ENCODE measurements around the gene PLXNA4.

The PLXNA4 gene

DNA sequence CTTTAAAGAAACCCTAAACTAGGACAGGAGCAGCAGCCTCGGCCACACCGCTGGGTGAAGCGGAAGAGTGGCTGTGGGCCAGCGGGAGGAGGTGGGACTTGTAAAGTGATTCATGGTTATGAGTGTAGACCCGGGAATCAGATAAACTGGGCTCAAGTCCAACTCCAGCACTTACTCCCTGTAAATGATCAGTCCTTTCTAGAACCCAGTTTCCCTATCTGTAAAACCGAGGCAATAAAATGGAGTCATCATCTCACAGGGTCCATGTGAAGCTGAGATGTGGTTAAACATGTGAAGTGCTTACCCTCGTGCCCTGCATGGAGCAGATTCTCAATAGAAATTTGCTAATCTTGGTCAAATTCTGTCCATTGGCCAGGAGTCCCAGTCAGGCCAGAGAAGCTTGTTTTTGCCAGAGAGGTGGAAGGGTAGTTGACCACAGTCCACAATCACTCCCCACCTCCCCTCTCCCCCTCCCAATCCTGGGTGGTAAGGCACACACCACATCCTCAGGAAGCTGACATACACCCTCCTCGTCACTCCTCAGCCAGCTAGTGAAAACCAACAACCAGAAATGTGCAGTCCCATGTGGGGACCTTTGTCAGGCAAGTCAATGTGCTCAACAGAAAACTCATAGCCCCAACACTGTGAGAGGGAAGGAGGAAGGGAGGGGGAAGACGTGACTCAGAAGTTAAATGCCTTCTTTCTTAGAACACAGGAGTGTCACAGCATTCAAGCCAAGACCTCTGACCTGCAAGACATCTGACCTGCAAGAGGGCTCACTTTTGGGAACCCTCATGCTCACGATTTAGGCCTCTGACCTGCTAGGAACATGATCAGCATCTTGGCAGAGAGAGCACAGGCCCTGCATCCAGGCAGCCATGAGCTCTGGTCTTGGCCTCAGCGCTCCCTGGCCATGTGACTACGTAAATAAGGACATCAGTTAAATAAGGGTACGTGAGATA is 145.1 kb downstream of the PLXNA4 start:
- DNase-seq: no peak

DNA sequence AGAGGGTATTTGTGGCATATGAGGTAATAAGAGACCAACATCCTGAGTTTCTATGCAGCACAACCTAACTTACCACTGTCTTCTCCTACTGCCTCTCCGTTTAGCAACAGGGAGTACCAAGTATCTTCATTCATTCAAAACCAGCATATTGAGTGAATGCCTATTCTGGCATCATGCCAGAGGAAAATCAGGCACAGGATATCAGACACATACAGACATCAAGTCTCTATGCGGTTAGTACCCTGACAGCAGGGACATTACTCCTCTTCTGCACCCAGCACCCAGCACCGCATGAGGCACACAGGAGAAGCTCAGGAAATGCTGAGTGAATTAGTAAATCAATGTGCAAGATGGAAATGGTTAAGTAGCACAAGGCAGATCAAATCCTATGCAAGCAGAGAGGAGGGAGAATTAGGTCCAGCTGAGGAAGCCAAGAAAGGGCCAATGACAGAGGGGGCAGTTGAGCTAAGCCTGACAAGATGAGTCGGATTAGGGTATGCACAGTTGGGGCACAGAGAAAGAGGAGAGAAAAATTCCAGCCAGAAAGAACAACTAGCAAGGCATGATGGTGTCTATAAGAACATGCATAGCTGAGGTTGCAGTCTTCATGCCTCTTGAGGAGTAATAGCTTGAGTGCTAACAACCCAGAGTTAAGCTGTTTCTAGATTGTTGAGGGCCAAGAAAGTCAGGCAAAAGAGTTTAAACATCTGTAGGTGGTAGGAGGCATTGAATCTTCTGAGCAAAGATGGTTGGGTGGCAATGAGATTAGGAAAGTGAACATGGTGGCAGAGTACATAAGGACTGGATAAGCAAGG is 146.0 kb downstream of the PLXNA4 start:
- no peak for DNase-seq

DNA sequence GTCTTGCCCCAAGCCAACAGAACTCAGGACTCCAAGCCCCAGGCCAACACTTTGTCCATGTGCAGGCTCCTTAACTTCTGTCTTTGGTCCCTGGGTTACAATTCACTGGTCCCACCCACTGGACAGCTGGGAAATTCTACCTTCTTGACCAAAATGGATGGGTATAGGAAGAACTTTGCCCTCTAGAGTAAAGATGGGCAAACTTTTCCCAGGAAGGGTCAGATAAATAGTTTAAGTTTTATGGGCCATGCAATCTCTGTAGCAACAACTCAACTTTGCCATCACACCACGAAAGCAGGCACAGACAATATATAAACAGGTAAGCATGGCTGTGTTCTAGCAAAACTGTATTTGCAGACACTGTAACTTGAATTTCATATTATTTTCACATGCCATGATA is 147.1 kb downstream of the PLXNA4 start:
- no peak for DNase-seq

DNA sequence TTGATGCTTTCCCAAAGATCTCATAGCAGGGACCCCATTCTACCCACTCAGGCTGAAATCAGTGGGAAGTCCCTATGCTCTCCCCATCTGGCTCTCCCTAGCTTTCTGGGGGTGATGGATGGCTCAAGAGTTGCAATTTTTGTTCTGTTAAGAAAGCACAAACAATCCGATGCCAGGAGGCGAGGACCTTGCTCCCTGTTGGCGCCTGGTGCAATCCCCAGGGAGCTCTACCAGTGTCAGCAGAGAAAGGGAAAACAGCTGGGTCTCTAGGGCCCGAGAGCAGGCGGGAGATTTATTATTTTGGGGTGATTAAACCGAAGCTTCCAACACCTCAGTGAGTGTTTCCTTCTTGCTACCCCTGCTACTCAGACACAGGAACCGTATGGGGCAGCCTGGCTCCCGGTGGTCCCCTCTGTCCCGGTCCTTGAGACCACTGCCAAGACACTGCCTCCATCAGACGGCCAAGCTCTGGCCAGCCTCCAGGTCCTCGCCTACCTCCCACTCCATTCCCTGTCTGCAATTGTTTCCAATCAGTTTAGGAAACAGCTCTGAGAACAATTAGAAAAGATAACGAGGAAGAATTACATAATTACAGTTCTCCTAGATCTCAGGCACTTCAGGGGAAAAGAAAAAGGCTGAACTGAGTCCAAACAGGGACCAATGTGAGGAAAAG is 147.9 kb downstream of the PLXNA4 start:
- no peak for DNase-seq

DNA sequence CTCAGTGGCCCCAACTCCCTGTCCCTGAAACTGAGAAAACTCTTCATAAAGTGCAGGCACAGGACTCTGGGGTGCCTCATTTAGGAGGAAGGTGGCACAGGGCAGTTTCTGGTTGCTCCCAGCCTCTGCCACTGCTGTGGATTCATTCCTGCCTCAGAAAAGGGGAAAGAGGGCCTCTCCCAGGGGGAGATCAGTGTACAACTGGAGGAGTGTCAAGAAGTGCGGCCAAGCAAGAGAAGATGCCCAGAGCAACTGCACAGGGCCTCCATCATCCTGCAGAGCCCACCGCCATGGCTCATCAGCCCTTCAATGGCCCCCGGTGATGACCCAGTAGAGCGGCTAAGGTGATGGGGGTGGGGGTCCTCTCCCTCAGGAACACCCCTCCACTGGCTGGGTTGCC is 150.3 kb downstream of the PLXNA4 start:
- DNase-seq: no peak

DNA sequence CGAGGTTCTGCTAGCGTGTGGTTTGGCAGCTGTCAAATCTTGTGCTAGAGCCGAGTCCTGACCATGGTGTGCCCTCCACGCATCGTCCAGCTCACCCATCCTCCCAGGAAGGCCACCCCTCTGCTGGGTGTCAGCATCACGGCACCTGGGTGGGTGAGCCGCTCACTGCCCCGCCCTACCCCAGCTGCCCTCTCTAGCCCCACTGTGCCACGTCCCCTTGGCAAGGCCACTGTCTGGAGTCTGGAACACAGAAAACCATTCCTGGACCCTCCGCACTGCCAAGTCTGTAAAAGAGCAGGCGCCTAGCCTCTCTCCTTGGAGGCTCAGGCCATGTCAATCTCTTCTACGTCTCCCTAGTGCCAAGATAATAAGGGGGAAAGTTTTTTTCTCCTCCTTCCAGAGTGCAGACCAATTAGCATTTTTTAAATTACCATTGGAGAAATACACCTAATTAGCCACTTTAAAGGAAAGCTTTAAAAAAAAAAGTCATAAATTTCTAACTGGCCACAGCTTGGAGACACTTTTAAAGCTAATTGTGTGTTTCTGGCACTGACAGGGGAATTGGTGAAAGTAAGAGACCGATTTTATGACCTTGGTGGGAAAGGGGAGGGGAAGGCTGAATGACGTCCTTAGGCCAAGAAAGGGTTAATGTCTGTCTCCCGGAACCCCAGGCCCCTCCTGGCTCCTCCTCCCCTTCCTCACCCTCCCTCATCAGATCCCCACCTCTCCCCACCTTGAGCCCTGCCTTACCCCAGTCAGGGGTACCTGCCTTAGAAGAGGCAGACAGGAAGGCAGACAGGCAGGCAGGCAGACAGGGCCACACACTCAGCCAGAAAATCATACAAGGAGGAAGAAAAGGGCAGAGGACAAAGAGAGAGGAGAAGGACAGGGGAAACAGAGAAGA is 151.2 kb downstream of the PLXNA4 start:
- DNase-seq: no peak

DNA sequence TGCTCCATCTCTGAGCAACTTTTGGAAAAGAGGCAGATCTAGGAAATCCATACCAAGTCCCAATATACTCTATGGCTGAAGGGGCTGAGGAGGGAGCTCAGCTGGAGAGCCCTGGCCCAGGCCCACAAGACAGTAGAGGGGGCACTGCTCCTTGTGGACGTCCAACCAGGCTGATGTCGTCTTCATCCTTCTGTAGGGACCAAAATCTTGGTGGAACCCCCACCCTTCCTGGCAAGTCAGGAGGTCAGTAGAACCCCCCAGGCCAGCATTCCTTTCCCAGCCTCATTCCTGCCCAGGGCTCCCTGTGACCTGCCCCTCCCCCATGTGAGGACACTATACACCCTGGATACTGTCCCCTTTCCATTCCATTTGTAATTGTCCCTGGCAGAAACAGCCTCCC is 152.0 kb downstream of the PLXNA4 start:
- DNase-seq: no peak

DNA sequence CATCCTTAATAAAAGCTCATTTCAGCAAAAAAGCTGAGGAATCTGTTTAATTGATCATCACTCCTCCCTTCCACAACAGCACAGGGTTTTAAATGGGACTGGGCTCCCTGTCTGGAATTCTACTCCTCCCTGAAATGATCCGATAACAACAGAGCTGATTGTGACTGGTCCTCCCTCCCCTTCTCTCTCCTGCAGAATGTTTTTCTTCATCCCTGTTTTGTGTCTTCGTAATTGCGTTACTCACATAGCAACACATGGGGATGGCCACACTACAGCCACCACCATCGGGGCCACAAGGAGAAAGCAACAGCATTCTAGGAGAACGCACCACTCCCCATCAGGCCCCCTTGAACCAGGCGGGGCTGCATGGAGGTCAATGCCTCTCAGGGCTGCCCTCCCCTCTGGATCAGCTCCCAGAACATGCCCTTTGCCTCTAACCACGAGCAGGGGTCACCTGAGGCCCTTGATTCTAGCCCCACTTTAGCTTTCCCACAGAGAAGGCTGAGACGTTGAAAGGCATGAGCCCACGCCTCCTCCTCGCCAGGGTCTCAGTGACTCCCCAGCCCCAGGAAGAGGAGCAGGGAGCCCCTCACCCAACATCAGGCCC is 152.6 kb downstream of the PLXNA4 start:
- DNase-seq: no peak

DNA sequence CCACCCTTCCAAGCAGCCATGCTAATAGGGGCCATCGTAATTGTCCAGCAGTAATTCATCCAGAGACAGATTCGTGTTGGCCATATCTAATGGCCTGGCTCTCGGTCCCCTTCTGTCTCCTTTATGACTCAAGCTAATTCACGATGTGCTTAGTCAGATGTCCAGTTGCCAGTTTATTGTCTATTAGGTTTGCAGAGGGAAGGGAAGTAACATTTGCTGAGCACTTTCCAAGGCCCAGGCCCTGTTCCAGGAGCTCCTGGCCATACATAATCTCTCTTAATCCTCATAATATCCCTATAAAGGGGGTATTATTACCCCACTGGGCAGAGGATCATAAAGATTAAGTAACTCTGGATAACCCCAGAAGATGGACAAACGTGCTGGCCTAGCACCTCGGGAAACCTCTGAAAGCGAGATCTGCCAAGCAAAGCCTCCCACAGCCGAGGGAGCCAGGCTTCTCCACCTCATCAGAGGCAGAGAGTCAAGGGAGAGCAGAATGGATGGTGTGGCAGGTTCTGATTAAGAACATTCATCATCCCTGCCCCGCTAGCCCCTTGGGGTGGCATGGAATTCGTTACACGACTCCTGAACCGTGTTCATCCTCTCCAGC is 153.7 kb downstream of the PLXNA4 start:
- no peak for DNase-seq

DNA sequence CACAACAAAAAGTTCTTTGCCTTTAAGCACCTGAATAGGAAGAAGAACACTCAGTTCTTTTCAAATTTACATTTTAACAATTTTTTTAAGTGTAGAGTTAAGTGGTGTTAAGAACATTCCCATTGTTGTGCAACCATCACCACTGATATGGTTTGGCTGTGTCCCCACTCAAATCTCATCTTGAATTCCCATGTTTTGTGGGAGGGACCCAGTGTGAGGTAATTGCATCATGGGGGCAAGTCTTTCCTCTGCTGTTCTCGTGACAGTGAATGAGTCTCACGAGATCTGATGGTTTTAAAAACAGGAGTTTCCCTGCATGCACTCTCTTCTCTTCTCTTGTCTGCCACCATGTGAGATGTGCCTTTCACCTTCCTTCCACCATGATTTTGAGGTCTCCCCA is 155.7 kb downstream of the PLXNA4 start:
- no peak for DNase-seq

DNA sequence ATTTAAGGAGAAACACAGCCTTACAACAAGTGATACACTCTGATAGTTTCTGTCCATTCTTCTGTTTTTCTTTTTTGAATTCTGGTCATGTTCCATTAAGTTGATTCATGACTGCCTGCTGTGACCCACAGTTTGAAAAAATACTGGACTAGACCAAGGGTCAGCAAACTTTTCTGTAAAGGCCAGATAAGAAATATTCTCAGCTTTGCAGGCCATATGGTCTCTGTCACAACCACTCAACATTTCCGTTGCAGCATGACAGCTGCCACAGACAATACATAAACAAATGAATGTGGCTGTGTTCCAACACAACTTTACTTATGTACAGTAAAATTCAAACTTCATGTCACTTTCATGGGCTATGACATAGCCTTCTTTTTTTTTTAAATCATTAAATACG is 156.7 kb downstream of the PLXNA4 start:
- DNase-seq: no peak

DNA sequence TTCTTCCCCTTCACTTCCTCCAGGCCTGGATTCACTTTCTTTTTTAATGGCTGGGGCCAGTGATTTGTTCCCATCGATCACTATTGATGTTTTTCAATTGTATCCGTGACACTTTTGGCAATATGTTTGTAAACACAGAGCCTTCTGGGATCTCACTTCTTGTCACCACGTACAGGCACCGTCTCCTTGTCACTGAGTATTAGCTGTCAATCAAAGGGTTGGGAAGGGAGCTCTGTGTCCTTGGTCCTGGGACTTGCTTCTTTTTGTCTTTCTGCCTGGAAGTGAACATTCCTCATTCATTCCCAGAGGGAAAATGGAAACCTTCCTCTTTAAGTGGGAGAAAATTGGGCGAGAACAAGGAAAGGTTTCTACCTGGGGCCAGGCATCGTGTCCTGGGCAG is 157.4 kb downstream of the PLXNA4 start:
- DNase-seq: no peak

DNA sequence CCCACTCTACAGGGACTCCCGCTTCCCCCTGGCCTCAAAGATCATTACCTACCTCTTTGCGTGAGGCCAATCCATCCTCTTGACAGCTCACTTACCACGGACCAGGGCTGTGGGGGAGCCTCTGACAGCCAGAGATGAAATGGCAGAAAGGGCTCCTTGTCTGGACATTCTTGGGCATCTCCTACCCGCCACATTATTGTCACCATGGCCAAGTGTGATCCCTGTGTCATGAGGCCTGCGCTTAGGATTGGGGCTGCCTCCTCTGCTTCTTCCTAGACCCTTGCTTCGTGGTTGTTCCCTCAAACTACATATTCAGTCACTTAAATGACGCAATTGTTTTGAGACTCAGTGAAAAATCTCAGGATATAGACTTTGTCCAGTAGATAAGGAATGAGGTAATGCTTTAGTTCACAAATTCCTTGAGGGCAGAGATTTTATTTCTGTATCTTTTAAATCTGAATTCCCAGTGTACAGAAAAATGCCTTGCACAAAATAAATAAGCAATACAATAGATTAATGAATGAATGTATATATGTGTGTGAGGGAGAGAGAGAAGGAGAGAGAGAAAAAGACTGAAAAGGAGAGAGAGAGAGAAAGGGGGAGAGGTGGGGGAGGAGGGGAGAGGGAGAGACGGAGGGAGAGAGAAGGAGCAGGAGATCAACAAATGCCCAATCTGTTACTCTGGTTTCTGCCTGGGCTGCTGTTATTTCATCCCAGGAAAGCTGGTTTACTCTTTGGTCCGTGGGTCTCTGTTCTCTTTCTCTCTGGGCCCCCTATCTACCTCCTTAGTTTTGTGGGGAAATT is 159.0 kb downstream of the PLXNA4 start:
- DNase-seq: no peak

DNA sequence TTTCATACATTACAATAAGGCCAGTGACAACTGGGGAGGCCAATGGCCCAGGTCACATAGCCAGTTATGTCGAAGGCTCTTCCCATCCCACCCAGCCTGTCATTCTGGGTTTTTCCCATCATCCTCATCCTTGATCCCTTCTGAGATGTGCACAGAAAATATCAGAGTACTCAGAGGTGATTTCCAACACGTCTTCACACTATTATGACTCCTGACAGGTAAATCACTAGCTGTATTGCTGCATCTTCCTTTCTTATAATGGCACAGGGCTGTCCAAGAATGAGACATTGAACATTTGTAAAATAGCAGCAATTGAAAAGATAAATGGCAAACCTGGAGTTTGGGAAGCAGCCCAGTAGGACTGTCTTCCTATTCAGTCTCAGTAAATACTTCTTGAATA is 159.9 kb downstream of the PLXNA4 start:
- DNase-seq: no peak

DNA sequence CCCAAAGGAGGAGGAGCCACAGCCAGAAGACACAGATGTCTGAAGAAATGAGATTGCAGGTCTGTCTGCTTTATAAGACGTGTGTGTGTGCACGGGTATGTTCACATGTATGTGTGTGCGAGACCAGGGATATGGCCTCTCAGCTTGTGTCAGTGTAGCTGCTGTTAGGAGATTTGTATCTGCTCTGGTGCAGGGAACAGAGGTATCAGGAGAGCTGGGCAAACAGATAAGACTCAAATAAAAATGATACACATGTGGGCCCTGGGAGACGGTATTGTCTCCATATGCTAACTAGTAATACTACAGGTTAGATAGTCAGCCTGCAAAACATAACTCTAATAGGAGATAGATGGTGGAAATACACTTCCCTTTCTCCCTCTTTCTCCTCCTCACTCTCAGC is 161.0 kb downstream of the PLXNA4 start:
- no peak for DNase-seq

DNA sequence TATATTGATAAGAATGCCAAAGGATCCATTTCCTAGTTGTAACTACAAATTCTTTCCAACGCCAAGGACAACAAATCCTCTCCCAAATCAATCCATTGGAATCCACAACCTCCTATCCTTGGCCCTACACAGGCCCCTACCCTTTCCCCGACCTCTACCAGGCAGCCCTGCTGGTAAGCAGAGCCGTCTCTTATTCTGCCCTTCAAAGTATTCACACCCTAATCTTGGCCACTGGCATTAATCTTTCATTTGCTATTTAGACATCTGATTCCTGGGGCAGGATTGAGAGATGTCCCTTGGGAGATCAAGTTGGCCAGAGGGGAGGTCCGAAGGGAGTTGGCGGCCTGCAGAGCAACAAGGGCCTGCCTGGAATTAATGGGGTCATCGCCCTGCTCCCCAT is 161.4 kb downstream of the PLXNA4 start:
- no peak for DNase-seq

DNA sequence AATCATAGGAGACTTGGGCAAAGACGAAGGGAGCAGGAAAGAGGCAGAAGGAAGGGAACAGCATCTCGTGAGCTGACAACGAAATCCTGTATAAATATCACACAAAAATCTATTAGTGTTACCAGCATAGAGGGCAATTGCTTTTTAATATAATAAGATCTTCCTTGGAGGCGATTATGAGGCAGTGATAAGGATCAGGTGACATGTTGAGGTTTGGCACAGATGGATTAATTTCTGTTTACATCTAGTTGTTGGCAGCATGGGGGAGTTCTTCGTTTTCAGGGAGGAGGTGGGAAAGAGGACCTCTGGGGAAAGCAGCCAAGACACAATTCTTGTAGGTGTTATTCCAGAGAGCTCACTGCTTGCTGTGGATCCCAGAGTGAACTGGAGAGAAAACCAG is 163.8 kb downstream of the PLXNA4 start:
- no peak for DNase-seq

DNA sequence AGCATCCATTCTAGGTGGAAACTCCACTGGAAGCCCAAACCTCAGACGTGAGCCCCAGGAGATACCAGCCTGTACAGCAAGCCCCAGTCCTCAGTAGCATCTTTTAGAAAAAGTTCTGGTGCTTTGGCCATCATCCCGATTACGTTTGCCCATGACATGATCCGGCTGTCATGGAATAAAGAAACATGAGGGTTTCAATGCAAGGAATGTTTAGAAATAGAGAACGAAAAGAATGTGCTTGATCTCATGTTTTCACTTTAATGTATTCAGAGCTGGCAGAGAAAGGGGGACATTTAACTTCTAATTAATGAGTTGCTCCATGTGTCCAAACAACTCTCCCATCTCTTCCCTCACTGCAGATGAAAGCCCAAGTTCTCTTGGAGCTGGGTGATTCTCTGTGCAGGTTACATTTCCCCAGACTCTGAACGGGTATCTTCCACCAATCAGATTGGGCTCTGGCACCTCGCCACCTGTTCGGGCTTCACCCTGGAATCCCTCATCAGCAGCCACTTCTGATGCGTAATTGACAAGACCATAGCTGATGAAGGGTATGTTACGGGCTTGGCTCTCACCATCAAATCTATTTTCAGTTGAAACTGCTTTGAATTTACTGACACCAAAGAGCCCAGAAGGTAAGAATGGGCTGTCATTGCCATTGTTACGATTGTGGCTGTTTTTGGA is 165.3 kb downstream of the PLXNA4 start:
- no peak for DNase-seq

DNA sequence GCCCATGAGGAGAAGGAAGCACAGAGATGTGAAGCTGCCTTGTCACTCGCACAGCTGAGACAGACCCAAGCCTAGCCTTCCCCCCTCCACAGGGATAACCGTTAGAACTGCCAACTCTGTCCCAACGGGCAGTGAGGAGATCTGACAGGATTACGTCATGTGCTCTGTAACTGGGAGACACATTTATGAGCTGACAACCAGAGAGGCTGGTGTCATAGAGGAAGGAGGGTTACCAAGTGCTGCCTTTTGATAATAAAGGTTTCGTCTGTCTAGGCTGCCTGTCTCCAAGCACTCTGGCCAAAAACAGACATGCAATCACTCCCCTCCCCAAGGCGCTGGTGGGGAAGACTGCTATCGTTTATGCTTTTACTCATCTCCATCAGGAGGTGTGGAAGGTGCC is 165.9 kb downstream of the PLXNA4 start:
- DNase-seq: no peak

DNA sequence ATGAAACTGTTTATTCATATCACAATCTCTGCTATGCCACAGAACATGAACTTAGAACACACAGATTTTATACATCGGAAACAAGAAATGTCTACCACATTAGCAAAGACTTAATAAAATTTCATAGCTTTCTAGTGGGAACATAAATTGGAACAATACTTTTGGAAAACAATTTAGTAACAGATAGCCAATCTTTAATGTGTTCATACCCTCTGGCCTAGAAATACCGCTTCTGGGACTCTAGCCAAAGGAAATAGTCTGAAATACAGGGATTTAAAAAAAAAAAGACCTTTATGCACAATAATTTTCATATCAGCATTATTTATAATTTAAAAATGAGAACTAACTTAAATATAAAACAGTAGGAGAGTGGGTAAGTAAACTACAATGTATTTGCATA is 168.5 kb downstream of the PLXNA4 start:
- DNase-seq: no peak

All from activated CD4-positive, alpha-beta T cell treated with anti-CD3 and anti-CD28 coated beads, Interleukin-2, amount 50 U/mL, for 1 hour (primary cell).